Adrenal gland (tissue), 5 donors: ENCODE data around the gene TSHZ2.

ENCODE experiments used
- POLR2A ChIP-seq, 2 donors: fragments of 450-650 bp; IDR thresholded peaks; one replicate each; pipeline ENCODE4 v1.6.1; 2017; ENCODE audit warnings: antibody characterized with exemption in 2 of 2, mild to moderate bottlenecking in 2 of 2, moderate library complexity in 1 of 2
- TF ChIP-seq, protein P1 (sequence below), 6 experiments: fragments of 450-650 bp in 4 of 6; fragments of 200-600 bp in 2 of 6; sonication (generic) in 1 of 6; IDR thresholded peaks; 1 replicate in 5 of 6; 2 replicates in 1 of 6; pipeline versions ENCODE4 v1.5.1 to v1.8.0; 2016 to 2021; ENCODE audit warnings: antibody characterized with exemption in 6 of 6, mild to moderate bottlenecking in 2 of 6, moderate library complexity in 1 of 6
- donor health status: DM: no; HTN: no; CAD: no.

DNA sequence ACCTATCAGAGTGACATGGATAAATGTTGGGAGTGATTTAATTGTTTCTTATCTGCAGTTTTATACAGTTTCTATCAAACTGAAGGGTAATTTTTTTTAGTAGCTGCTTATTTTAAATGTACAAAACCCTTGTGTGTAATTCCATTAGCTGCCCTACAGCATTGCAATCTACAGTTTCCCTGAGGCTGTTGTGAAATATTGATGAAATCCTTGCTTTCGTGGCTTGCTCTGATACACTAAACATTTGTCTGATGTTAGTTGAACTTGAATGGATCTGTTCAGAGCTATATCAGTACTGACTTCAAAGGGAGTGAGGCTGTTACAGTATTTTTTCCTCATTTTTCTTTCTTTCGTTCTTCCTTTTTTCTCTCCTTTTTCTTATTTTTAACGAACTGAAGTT lies 255.4 kb downstream of the TSHZ2 start:
- TF ChIP-seq, protein P1, sequence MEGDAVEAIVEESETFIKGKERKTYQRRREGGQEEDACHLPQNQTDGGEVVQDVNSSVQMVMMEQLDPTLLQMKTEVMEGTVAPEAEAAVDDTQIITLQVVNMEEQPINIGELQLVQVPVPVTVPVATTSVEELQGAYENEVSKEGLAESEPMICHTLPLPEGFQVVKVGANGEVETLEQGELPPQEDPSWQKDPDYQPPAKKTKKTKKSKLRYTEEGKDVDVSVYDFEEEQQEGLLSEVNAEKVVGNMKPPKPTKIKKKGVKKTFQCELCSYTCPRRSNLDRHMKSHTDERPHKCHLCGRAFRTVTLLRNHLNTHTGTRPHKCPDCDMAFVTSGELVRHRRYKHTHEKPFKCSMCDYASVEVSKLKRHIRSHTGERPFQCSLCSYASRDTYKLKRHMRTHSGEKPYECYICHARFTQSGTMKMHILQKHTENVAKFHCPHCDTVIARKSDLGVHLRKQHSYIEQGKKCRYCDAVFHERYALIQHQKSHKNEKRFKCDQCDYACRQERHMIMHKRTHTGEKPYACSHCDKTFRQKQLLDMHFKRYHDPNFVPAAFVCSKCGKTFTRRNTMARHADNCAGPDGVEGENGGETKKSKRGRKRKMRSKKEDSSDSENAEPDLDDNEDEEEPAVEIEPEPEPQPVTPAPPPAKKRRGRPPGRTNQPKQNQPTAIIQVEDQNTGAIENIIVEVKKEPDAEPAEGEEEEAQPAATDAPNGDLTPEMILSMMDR (IDR thresholded peaks at IDR 0.05), result no peak
- no peak for TF ChIP-seq POLR2A (IDR thresholded peaks at IDR 0.05)
